NB4 (cell line): ENCODE data around the gene ATXN2.

ENCODE experiments used
- MYC ChIP-seq: IDR thresholded peaks from 2 replicates; pipeline ENCODE4 v1.6.1; 2011; ENCODE audit warnings: low read depth, low read length
- POLR2A ChIP-seq: IDR thresholded peaks from 2 replicates; pipeline ENCODE4 v1.6.1; 2011; ENCODE audit warnings: mild to moderate bottlenecking; ENCODE audit not compliant: insufficient read length; ENCODE audit errors: extremely low read depth
- TF ChIP-seq, protein P1 (sequence below): IDR thresholded peaks from one replicate; pipeline ENCODE4 v1.5.1; 2012; ENCODE audit warnings: low read depth, low read length
- TF ChIP-seq, protein P2 (sequence below): IDR thresholded peaks from 2 replicates; pipeline ENCODE4 v1.6.1; 2011; ENCODE audit warnings: low read depth, low read length

DNA sequence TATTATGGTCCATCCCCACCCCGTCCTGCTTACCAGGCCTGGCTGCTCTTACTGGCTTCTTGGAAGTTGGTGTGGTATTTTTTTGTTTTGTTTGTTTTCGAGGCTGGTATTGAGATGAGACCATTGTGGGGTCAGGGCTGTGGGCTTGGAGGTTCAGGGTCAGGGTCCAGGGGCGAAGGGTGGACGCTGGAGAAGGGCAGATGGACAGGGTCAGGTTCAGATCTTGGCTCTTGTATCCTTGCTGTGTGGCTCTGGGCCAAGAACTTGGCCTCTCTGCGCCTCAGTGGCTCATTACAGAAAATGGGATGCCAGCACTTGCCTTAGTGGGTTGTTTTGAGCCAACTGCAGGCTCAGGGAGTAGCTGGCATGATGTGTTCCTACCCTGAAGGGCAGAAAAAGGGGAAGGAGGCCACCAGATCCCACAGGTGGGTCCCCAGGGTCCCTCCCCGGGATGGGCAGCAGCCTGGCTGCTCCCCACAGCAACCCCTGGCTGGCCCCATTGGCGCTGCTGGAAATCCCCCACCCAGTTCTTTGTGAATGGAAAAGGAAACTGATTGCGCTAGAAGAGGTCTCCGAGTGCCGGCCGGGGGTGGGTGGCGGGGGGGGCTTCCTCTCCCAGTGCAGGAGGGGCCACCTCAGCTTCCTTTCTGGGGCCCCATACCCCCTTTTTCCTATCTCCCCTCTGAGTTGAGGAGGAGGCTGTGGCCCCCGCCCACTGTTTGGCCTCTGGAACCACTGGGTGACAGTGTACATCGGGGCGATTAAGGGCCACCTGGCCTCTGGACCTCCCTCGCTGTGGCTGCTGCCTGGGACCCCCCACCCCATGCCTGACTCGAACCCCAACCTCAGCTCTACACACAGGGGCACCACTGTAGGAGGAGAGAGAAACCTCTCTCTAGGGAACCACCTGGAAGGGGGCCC, 168.4 kb downstream of the ATXN2 start:
- TF ChIP-seq, protein P1, sequence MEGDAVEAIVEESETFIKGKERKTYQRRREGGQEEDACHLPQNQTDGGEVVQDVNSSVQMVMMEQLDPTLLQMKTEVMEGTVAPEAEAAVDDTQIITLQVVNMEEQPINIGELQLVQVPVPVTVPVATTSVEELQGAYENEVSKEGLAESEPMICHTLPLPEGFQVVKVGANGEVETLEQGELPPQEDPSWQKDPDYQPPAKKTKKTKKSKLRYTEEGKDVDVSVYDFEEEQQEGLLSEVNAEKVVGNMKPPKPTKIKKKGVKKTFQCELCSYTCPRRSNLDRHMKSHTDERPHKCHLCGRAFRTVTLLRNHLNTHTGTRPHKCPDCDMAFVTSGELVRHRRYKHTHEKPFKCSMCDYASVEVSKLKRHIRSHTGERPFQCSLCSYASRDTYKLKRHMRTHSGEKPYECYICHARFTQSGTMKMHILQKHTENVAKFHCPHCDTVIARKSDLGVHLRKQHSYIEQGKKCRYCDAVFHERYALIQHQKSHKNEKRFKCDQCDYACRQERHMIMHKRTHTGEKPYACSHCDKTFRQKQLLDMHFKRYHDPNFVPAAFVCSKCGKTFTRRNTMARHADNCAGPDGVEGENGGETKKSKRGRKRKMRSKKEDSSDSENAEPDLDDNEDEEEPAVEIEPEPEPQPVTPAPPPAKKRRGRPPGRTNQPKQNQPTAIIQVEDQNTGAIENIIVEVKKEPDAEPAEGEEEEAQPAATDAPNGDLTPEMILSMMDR, result no peak
- no peak for TF ChIP-seq MYC
- no peak for TF ChIP-seq POLR2A
- TF ChIP-seq, protein P2, sequence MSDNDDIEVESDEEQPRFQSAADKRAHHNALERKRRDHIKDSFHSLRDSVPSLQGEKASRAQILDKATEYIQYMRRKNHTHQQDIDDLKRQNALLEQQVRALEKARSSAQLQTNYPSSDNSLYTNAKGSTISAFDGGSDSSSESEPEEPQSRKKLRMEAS, result no peak
